HG02970 (cell line): ENCODE results near the gene SAMD7.
A peak's percentile ranks its signal among the peaks of the same experiment; 100 is the strongest.

Experiments used
- ATAC-seq: cut with Tn5 transposase; IDR thresholded peaks from one replicate; pipeline ENCODE4 v1.9.1; 2021; ENCODE audit warnings: mild to moderate bottlenecking, moderate library complexity, moderate number of reproducible peaks; ENCODE audit not compliant: unreplicated experiment, low FRiP score

SAMD7 gene

GRCh38 chr3:169907476-169907875 is 3.9 kb upstream of the SAMD7 start:
- ATAC-seq, result no peak

- ATAC-seq, result no peak
Measured at GRCh38 chr3:169907944-169908343, 3.4 kb upstream of the SAMD7 start.

GRCh38 chr3:169913323-169913722 is 2.0 kb downstream of the SAMD7 start:
- no peak for ATAC-seq

- no peak for ATAC-seq
Measured at GRCh38 chr3:169914321-169914720, 2.9 kb downstream of the SAMD7 start.

GRCh38 chr3:169923189-169923588 is 11.8 kb downstream of the SAMD7 start:
- no peak for ATAC-seq

- no peak for ATAC-seq
Measured at GRCh38 chr3:169923831-169924230, 12.5 kb downstream of the SAMD7 start.

- no peak for ATAC-seq
Measured at GRCh38 chr3:169929830-169930519, 18.6 kb downstream of the SAMD7 start.

- ATAC-seq, result no peak
Measured at GRCh38 chr3:169930843-169931242, 19.5 kb downstream of the SAMD7 start.

GRCh38 chr3:169931747-169932520 is 20.6 kb downstream of the SAMD7 start:
- peak; percentile 88 for ATAC-seq

GRCh38 chr3:169939320-169939719 is 27.9 kb downstream of the SAMD7 start:
- no peak for ATAC-seq

- no peak for ATAC-seq
Measured at GRCh38 chr3:169939751-169940150, 28.4 kb downstream of the SAMD7 start.

GRCh38 chr3:169940470-169941181 is 29.3 kb downstream of the SAMD7 start:
- peak; percentile 73 for ATAC-seq

GRCh38 chr3:169945313-169945712 is 33.9 kb downstream of the SAMD7 start:
- peak; percentile 65 for ATAC-seq

GRCh38 chr3:169946336-169946735 is 35.0 kb downstream of the SAMD7 start:
- ATAC-seq, result no peak

GRCh38 chr3:169948559-169949448 is 37.4 kb downstream of the SAMD7 start:
- no peak for ATAC-seq

- no peak for ATAC-seq
Measured at GRCh38 chr3:169952045-169952444, 40.7 kb downstream of the SAMD7 start.

GRCh38 chr3:169953462-169954141 is 42.2 kb downstream of the SAMD7 start:
- ATAC-seq, result no peak

GRCh38 chr3:169954142-169954756 is 42.9 kb downstream of the SAMD7 start:
- ATAC-seq, result no peak

- no peak for ATAC-seq
Measured at GRCh38 chr3:169955406-169955805, 44.0 kb downstream of the SAMD7 start.
